Adrenal gland (tissue), 5 donors: ENCODE results near the gene XPO4.

ENCODE experiments used
- CTCF ChIP-seq, 6 experiments: fragments of 450-650 bp in 4 of 6; fragments of 200-600 bp in 2 of 6; sonication (generic) in 1 of 6; IDR thresholded peaks; 1 replicate in 5 of 6; 2 replicates in 1 of 6; pipeline versions ENCODE4 v1.5.1 to v1.8.0; 2016 to 2021; ENCODE audit warnings: antibody characterized with exemption in 6 of 6, mild to moderate bottlenecking in 2 of 6, moderate library complexity in 1 of 6
- POLR2A ChIP-seq, 2 donors: fragments of 450-650 bp; IDR thresholded peaks; one replicate each; pipeline ENCODE4 v1.6.1; 2017; ENCODE audit warnings: antibody characterized with exemption in 2 of 2, mild to moderate bottlenecking in 2 of 2, moderate library complexity in 1 of 2
- donor health status: DM: no; HTN: no; CAD: no.

GRCh38 chr13:20769091-20769490 is 133.5 kb downstream of the XPO4 start:
- no peak for TF ChIP-seq CTCF (IDR thresholded peaks at IDR 0.05)
- no peak for TF ChIP-seq POLR2A (IDR thresholded peaks at IDR 0.05)
